Esophagus squamous epithelium (tissue), 5 donors: Measurements from ENCODE around the gene MECP2. TPM values are rescaled to one million over a fixed set of nuclear protein-coding genes. Genes with fewer than 3 reads are reported as not detected.
A peak's percentile ranks its signal among the peaks of the same experiment; 100 is the strongest.

ENCODE experiments used
- DNase-seq: peaks from one replicate; lab custom pipeline; 2025; lab: John Stamatoyannopoulos, UW
- H3K27ac ChIP-seq, 4 donors: fragments of 200-600 bp; sonication (generic); one replicate each; pipeline ENCODE4 v1.5.1; 2016 to 2019; ENCODE audit warnings: mild to moderate bottlenecking in 1 of 4
- H3K27me3 ChIP-seq, 4 donors: fragments of 200-600 bp; sonication (generic); 1 replicate in 3 of 4; 2 replicates in 1 of 4; pipeline versions ENCODE4 v1.5.1 to v1.6.0; 2017 to 2021; ENCODE audit warnings: antibody characterized with exemption in 1 of 4
- H3K36me3 ChIP-seq, 3 donors: fragments of 200-600 bp; sonication (generic); one replicate each; pipeline ENCODE4 v1.5.1; 2016 to 2019
- H3K4me1 ChIP-seq, 3 donors: fragments of 200-600 bp; sonication (generic); one replicate each; pipeline ENCODE4 v1.5.1; 2017 to 2019
- H3K4me3 ChIP-seq, 4 donors: fragments of 200-600 bp; sonication (generic); 1 replicate in 3 of 4; 2 replicates in 1 of 4; pipeline ENCODE4 v1.5.1; 2016 to 2019; ENCODE audit warnings: mild to moderate bottlenecking in 2 of 4, moderate library complexity in 1 of 4
- H3K9me3 ChIP-seq, 3 donors: fragments of 200-600 bp; sonication (generic); one replicate each; pipeline ENCODE4 v1.5.1; 2016 to 2019
- CTCF ChIP-seq, 6 experiments: fragments of 450-650 bp in 4 of 6; fragments of 200-600 bp in 2 of 6; sonication (generic) in 2 of 6; IDR thresholded peaks; one replicate each; pipeline ENCODE4 v1.5.1; 2016 to 2019; ENCODE audit warnings: antibody characterized with exemption in 6 of 6, mild to moderate bottlenecking in 4 of 6, moderate library complexity in 4 of 6
- POLR2A ChIP-seq, 4 donors: fragments of 450-650 bp; IDR thresholded peaks; one replicate each; pipeline ENCODE4 v1.6.1; 2017; ENCODE audit warnings: antibody characterized with exemption in 4 of 4, mild to moderate bottlenecking in 4 of 4, moderate library complexity in 3 of 4
- WGBS, 2 donors: methylation state at CpG; one replicate each; pipeline ENCODE4 v1.1.5; 2018; 5-methylcytosine and 5-hydroxymethylcytosine counted together
- intact Hi-C: fragments of 100-400 bp; cut with DNase I; formaldehyde crosslinking; loops from one replicate; pipeline ENCODE4 v1.15.0; 2022
- total RNA-seq, 4 donors: library from RNA; depleted of rRNA; stranded (reverse); fragments of >200 nt; gene quantifications; one replicate each; pipeline ENCODE4 v1.1.0, GENCODE V29; 2016
- donor health status: DM: yes; HTN: yes; CAD: no.

The MECP2 gene
- total RNA-seq, 4 donors from 2014 or later, result 17.7 to 38.7 (median 25.4) TPM

GRCh38 chrX:154140206-154140605 is 42.7 kb upstream of the MECP2 start:
- intact Hi-C loops, result no loop called here
- H3K4me3 ChIP-seq, result no peak overlapping the region
- no peaks in the 10 kb centered on the region for H3K36me3 ChIP-seq
- H3K4me1 ChIP-seq, result peaks cover 0 to 9% (median 0%) of the 10 kb centered on the region in 3 donors
- no peak for TF ChIP-seq POLR2A (IDR thresholded peaks at IDR 0.05)
- no peaks in the 10 kb centered on the region for H3K27me3 ChIP-seq
- WGBS, 2 donors, result 84% methylated on average over 8 to 12 of the region's 12 CpGs
- no peaks in the 10 kb centered on the region for H3K9me3 ChIP-seq
- H3K27ac ChIP-seq, result no peak overlapping the region
- DNase-seq, result no peak

- Histone ChIP-seq H3K27me3 (no peaks in the 10 kb centered on the region), H3K36me3 (no peaks in the 10 kb centered on the region), H3K27ac (no peak overlapping the region), H3K4me3 (no peak overlapping the region), H3K9me3 (no peaks in the 10 kb centered on the region), H3K4me1 (peaks cover 0 to 9% (median 0%) of the 10 kb centered on the region in 3 donors)
- TF ChIP-seq CTCF (IDR thresholded peaks at IDR 0.05), result no peak
- no peak for TF ChIP-seq POLR2A (IDR thresholded peaks at IDR 0.05)
- intact Hi-C loops, result no loop called here
- 81 to 86% methylated on average over 10 of the region's 10 CpGs for WGBS, 2 donors
- no peak for DNase-seq
Observed at GRCh38 chrX:154138857-154139256, 41.3 kb upstream of the MECP2 start.

- DNase-seq, result no peak
- H3K4me1 ChIP-seq, result peaks cover 0 to 9% (median 0%) of the 10 kb centered on the region in 3 donors
- H3K9me3 ChIP-seq, result no peaks in the 10 kb centered on the region
- H3K4me3 ChIP-seq, result peak overlapping the region; percentile 6 to 61 (median 33)
- H3K27ac ChIP-seq, result peak overlapping the region in 1 of 4 donors; percentile 44
- no peaks in the 10 kb centered on the region for H3K27me3 ChIP-seq
- no peaks in the 10 kb centered on the region for H3K36me3 ChIP-seq
- 3 to 28% methylated on average over 5 to 42 of the region's 44 CpGs for WGBS, 2 donors
- TF ChIP-seq POLR2A (IDR thresholded peaks at IDR 0.05) (peak in 1 of 4 donors; percentile 9), CTCF (IDR thresholded peaks at IDR 0.05) (peak; percentile 50 to 74 (median 56))
- intact Hi-C loops, result no loop called here
Observed at GRCh38 chrX:154136627-154137161, 39.2 kb upstream of the MECP2 start.

- H3K36me3 ChIP-seq, result no peaks in the 10 kb centered on the region
- WGBS, 2 donors, result 61 to 68% methylated on average over 3 to 7 of the region's 7 CpGs
- H3K27me3 ChIP-seq, result no peaks in the 10 kb centered on the region
- DNase-seq, result no peak
- no peak overlapping the region for H3K4me3 ChIP-seq
- TF ChIP-seq CTCF (IDR thresholded peaks at IDR 0.05) (no peak), POLR2A (IDR thresholded peaks at IDR 0.05) (no peak)
- intact Hi-C loops, result no loop called here
- peaks cover 0 to 9% (median 0%) of the 10 kb centered on the region in 3 donors for H3K4me1 ChIP-seq
- no peaks in the 10 kb centered on the region for H3K9me3 ChIP-seq
- H3K27ac ChIP-seq, result no peak overlapping the region
Observed at GRCh38 chrX:154135458-154136229, 38.1 kb upstream of the MECP2 start.

GRCh38 chrX:154132366-154132765 is 34.8 kb upstream of the MECP2 start:
- Histone ChIP-seq H3K4me3 (no peak overlapping the region), H3K27me3 (no peaks in the 10 kb centered on the region), H3K27ac (no peak overlapping the region), H3K4me1 (peaks cover 0 to 9% (median 0%) of the 10 kb centered on the region in 3 donors), H3K9me3 (no peaks in the 10 kb centered on the region), H3K36me3 (no peaks in the 10 kb centered on the region)
- intact Hi-C loops, result no loop called here
- WGBS, 2 donors, result 61 to 92% methylated on average over 6 to 7 of the region's 9 CpGs
- DNase-seq, result no peak
- TF ChIP-seq POLR2A (IDR thresholded peaks at IDR 0.05) (no peak), CTCF (IDR thresholded peaks at IDR 0.05) (no peak)
